Peyer's patch (tissue), 4 donors: ENCODE measurements around the gene CPED1. TPM values are rescaled to one million over a fixed set of nuclear protein-coding genes. Genes with fewer than 3 reads are reported as not detected.
"Not testable (repeated sequence)": the region's sequence is repeated elsewhere in the genome, so short reads cannot be mapped to it uniquely, and the experiment has no call there.

Experiments used
- DNase-seq, 3 donors: peaks; one replicate each; pipeline ENCODE4 v3.0.0-alpha.2; 2017 to 2019
- H3K27ac ChIP-seq, 4 donors: fragments of 200-600 bp; sonication (generic); one replicate each; pipeline ENCODE4 v1.5.1; 2016 to 2019
- H3K27me3 ChIP-seq, 2 donors: fragments of 200-600 bp; sonication (generic); one replicate each; pipeline ENCODE4 v1.5.1; 2019
- H3K36me3 ChIP-seq, 3 donors: fragments of 200-600 bp; sonication (generic); one replicate each; pipeline ENCODE4 v1.5.1; 2016 to 2019
- H3K4me1 ChIP-seq, 4 donors: fragments of 200-600 bp; sonication (generic); one replicate each; pipeline ENCODE4 v1.5.1; 2016 to 2019
- H3K4me3 ChIP-seq, 4 donors: fragments of 200-600 bp; sonication (generic); 1 replicate in 3 of 4; 2 replicates in 1 of 4; pipeline ENCODE4 v1.5.1; 2016 to 2019; ENCODE audit warnings: mild to moderate bottlenecking in 1 of 4
- H3K9me3 ChIP-seq, 4 donors: fragments of 200-600 bp; sonication (generic); one replicate each; pipeline ENCODE4 v1.5.1; 2016 to 2019; ENCODE audit warnings: mild to moderate bottlenecking in 1 of 4
- CTCF ChIP-seq, 6 experiments: fragments of 450-650 bp in 4 of 6; fragments of 200-600 bp in 2 of 6; sonication (generic) in 1 of 6; IDR thresholded peaks; one replicate each; pipeline ENCODE4 v1.5.1; 2017 to 2019; ENCODE audit warnings: antibody characterized with exemption in 6 of 6, mild to moderate bottlenecking in 3 of 6, moderate library complexity in 1 of 6
- POLR2A ChIP-seq, 2 donors: fragments of 450-650 bp; IDR thresholded peaks; one replicate each; pipeline ENCODE4 v1.5.1; 2017; ENCODE audit warnings: antibody characterized with exemption in 2 of 2, mild to moderate bottlenecking in 2 of 2, moderate library complexity in 2 of 2
- total RNA-seq, 4 donors: library from RNA; depleted of rRNA; stranded (reverse); fragments of >200 nt; gene quantifications; one replicate each; pipeline ENCODE4 v1.1.0, GENCODE V29; 2016

Gene CPED1
- total RNA-seq, 4 donors from 2014 or later, result 4.4 to 50.3 (median 8.5) TPM

GRCh38 chr7:121228779-121229178 is 240.3 kb downstream of the CPED1 start:
- Histone ChIP-seq H3K4me3 (no peak overlapping the region), H3K4me1 (no peaks in the 10 kb centered on the region), H3K9me3 (no peaks in the 10 kb centered on the region), H3K27ac (no peak overlapping the region), H3K36me3 (no peaks in the 10 kb centered on the region), H3K27me3 (no peaks in the 10 kb centered on the region)
- TF ChIP-seq POLR2A (IDR thresholded peaks at IDR 0.05) (no peak), CTCF (IDR thresholded peaks at IDR 0.05) (no peak)
- DNase-seq, result no peak

- Histone ChIP-seq H3K9me3 (no peaks in the 10 kb centered on the region), H3K36me3 (no peaks in the 10 kb centered on the region), H3K4me3 (no peak overlapping the region), H3K4me1 (no peaks in the 10 kb centered on the region), H3K27me3 (no peaks in the 10 kb centered on the region), H3K27ac (no peak overlapping the region)
- TF ChIP-seq POLR2A (IDR thresholded peaks at IDR 0.05), result no peak
- TF ChIP-seq CTCF (IDR thresholded peaks at IDR 0.05), result no peak
- DNase-seq, result no peak
These were observed 246.7 kb downstream of the CPED1 start for GRCh38 chr7:121235201-121235600.

- TF ChIP-seq CTCF (IDR thresholded peaks at IDR 0.05) (no peak), POLR2A (IDR thresholded peaks at IDR 0.05) (no peak)
- Histone ChIP-seq H3K9me3 (no peaks in the 10 kb centered on the region), H3K36me3 (no peaks in the 10 kb centered on the region), H3K27ac (no peak overlapping the region), H3K4me3 (no peak overlapping the region), H3K4me1 (no peaks in the 10 kb centered on the region), H3K27me3 (no peaks in the 10 kb centered on the region)
- no peak for DNase-seq
These were observed 249.1 kb downstream of the CPED1 start for GRCh38 chr7:121237601-121238000.

GRCh38 chr7:121244120-121244870 is 255.8 kb downstream of the CPED1 start:
- no peak overlapping the region for H3K4me3 ChIP-seq
- no peak overlapping the region for H3K27ac ChIP-seq
- no peaks in the 10 kb centered on the region for H3K36me3 ChIP-seq
- H3K27me3 ChIP-seq, result no peaks in the 10 kb centered on the region
- no peaks in the 10 kb centered on the region for H3K9me3 ChIP-seq
- DNase-seq, result no peak
- H3K4me1 ChIP-seq, result no peaks in the 10 kb centered on the region
- TF ChIP-seq POLR2A (IDR thresholded peaks at IDR 0.05) (no peak), CTCF (IDR thresholded peaks at IDR 0.05) (no peak)

GRCh38 chr7:121251367-121251766 is 262.9 kb downstream of the CPED1 start:
- H3K27me3 ChIP-seq, H3K36me3 ChIP-seq, H3K4me1 ChIP-seq, DNase-seq, H3K4me3 ChIP-seq, H3K27ac ChIP-seq, H3K9me3 ChIP-seq: not testable (repeated sequence)

- H3K36me3 ChIP-seq, H3K4me3 ChIP-seq, DNase-seq, H3K9me3 ChIP-seq, H3K27ac ChIP-seq, H3K4me1 ChIP-seq, H3K27me3 ChIP-seq: not testable (repeated sequence)
These were observed 264.2 kb downstream of the CPED1 start for GRCh38 chr7:121252523-121253235.
